Upper lobe of left lung (tissue), 4 donors: Measurements from ENCODE around the gene COL4A6.

Source experiments
- EP300 ChIP-seq, 4 donors: sonication (generic); formaldehyde crosslinking; IDR thresholded peaks; one replicate each; pipeline ENCODE4 v1.5.1; 2017; ENCODE audit warnings: antibody characterized with exemption in 4 of 4, control low read depth in 2 of 4
- POLR2AphosphoS5 ChIP-seq, 2 donors: sonication (generic); formaldehyde crosslinking; IDR thresholded peaks; one replicate each; pipeline ENCODE4 v1.5.1; 2017; ENCODE audit warnings: antibody characterized with exemption in 2 of 2
- TF ChIP-seq, protein P1 (sequence below), 6 experiments: fragments of 450-650 bp in 4 of 6; fragments of 200-600 bp in 2 of 6; sonication (generic) in 2 of 6; IDR thresholded peaks; one replicate each; pipeline ENCODE4 v1.5.1; 2016 to 2019; ENCODE audit warnings: antibody characterized with exemption in 6 of 6

DNA sequence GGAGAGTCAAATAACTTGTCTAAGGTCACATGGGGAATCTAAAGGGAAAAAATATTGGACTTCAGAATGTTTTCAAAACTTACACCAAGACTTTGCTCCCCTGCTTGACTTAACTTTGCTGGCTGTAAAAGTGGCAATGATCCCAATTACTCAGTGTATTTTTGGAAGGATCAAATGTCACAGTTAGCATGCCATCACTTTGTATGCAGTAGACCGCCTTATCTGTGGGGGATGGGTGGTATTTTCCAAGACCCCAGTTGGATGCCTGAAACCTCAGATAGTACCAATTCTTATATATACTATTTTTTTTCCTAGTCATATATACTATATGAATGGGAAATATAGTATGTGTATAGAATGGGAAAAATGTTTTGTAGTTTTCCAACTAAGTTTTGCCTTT, 53.4 kb downstream of the COL4A6 start:
- TF ChIP-seq, protein P1, sequence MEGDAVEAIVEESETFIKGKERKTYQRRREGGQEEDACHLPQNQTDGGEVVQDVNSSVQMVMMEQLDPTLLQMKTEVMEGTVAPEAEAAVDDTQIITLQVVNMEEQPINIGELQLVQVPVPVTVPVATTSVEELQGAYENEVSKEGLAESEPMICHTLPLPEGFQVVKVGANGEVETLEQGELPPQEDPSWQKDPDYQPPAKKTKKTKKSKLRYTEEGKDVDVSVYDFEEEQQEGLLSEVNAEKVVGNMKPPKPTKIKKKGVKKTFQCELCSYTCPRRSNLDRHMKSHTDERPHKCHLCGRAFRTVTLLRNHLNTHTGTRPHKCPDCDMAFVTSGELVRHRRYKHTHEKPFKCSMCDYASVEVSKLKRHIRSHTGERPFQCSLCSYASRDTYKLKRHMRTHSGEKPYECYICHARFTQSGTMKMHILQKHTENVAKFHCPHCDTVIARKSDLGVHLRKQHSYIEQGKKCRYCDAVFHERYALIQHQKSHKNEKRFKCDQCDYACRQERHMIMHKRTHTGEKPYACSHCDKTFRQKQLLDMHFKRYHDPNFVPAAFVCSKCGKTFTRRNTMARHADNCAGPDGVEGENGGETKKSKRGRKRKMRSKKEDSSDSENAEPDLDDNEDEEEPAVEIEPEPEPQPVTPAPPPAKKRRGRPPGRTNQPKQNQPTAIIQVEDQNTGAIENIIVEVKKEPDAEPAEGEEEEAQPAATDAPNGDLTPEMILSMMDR (IDR thresholded peaks at IDR 0.05), result no peak
- TF ChIP-seq POLR2AphosphoS5 (IDR thresholded peaks at IDR 0.05), result no peak
- TF ChIP-seq EP300 (IDR thresholded peaks at IDR 0.05), result no peak
